ENCODE results near the gene CD320. TPM values are rescaled to one million over a fixed set of nuclear protein-coding genes. Genes with fewer than 3 reads are reported as not detected.

Gene CD320
- total and polyA plus RNA-seq, 10 of the 15 experiments (the other 5 are each of a cell fraction or from before 2014, with no cell fraction given), result 1.1 to 134 (median 46.5) TPM

- no peak for ATAC-seq
- ChIA-PET CTCF (no interaction called here), SMC1A (ENCODE audit: uncharacterized antibody, unreplicated experiment) (no interaction called here), RAD21 (ENCODE audit: unreplicated experiment) (no interaction called here), POLR2A (interaction anchor here (0.6 kb wide), 1 partner anchor 22 kb away, joined by 3 read pairs; no protein-coding TSS in a partner anchor)
- H3K9me3 ChIP-seq (replicated peaks; ENCODE audit: control insufficient read depth, insufficient read depth, low read length), result no peaks in the 10 kb centered on the region
- WGBS (ENCODE audit: insufficient coverage, insufficient replicate concordance, low lambda C conversion rate, missing lambda C conversion rate), result 61% methylated on average over 42 of the region's 52 CpGs
- in situ Hi-C loops (cut with MboI) (no loop called here), intact Hi-C loops (cut with micrococcal nuclease; ENCODE audit: unreplicated experiment) (no loop called here)
- H3K4me3 ChIP-seq, result no peak overlapping the region
- H2AFZ ChIP-seq (ENCODE audit: control insufficient read depth, low read depth, low read length), result no peak overlapping the region
- TF ChIP-seq YY1 (IDR thresholded peaks at IDR 0.05; ENCODE audit: low read depth, low read length) (no peak), SMAD5 (IDR thresholded peaks at IDR 0.05; ENCODE audit: low read depth) (no peak), ELK1 (IDR thresholded peaks at IDR 0.05; ENCODE audit: low read depth, low read length) (no peak), ZBTB33 (IDR thresholded peaks at IDR 0.05) (no peak), RAD51 (IDR thresholded peaks at IDR 0.05) (no peak), ZNF217 (IDR thresholded peaks at IDR 0.05) (no peak)
- H3K4me2 ChIP-seq (ENCODE audit: control insufficient read depth, insufficient read depth), result no peak overlapping the region
- no peaks in the 10 kb centered on the region for H3K36me3 ChIP-seq (ENCODE audit: control insufficient read depth in 2 of 2, insufficient read depth in 2 of 2, low read length in 1 of 2)
- no peaks in the 10 kb centered on the region for H3K79me2 ChIP-seq (ENCODE audit: control insufficient read depth, insufficient read depth, low read length)
- H3K9ac ChIP-seq (ENCODE audit: control insufficient read depth, insufficient read depth, low read length), result no peak overlapping the region
- H3K4me1 ChIP-seq (ENCODE audit: control insufficient read depth, insufficient read depth, low read length), result peaks cover 2% of the 10 kb centered on the region; the same call in 1 of the 2 replicates
- BruUV-seq (replicated peaks), result no TSS peak
- no peak for FAIRE-seq
- no peak for DNase-seq (ENCODE audit: low read depth, low spot score)
- peaks cover 2 to 5% of the 10 kb centered on the region in 2 experiments; a peak in 3 of 4 replicates for H3K27me3 ChIP-seq (replicated peaks in 1 of 2; ENCODE audit: control insufficient read depth in 2 of 2, insufficient read depth in 2 of 2, low read length in 1 of 2)
- H3K27ac ChIP-seq (ENCODE audit: control insufficient read depth, insufficient read depth), result no peak overlapping the region
- no peaks in the 10 kb centered on the region for H4K20me1 ChIP-seq (ENCODE audit: control insufficient read depth, insufficient read depth)
Observed at GRCh38 chr19:8332976-8333766, 25.0 kb upstream of the CD320 start.
